Fibroblast of lung (primary cell): ENCODE results near the gene MAPK8IP1. TPM values are rescaled to one million over a fixed set of nuclear protein-coding genes. Genes with fewer than 3 reads are reported as not detected.

Experiments
- DNase-seq, 2 donors: peaks; one replicate each; pipeline versions ENCODE4 v3.0.0 to v3.0.0-alpha.2; 2010; ENCODE audit warnings: low read depth in 2 of 2
- H2AFZ ChIP-seq: 2 replicates; pipeline ENCODE4 v1.5.1; 2012; ENCODE audit warnings: low read length, control low read depth, inconsistent platforms
- H3K27ac ChIP-seq: 2 replicates; pipeline ENCODE4 v1.5.1; 2011; ENCODE audit warnings: low read length, control low read depth; ENCODE audit not compliant: insufficient read depth
- H3K27me3 ChIP-seq: 2 replicates; pipeline ENCODE4 v1.5.1; 2011; ENCODE audit warnings: mild to moderate bottlenecking, low read length; ENCODE audit not compliant: control insufficient read depth, insufficient read depth
- H3K36me3 ChIP-seq: 2 replicates; pipeline ENCODE4 v1.5.1; 2011; ENCODE audit warnings: low read length; ENCODE audit not compliant: control insufficient read depth, insufficient read depth
- H3K4me1 ChIP-seq: 2 replicates; pipeline ENCODE4 v1.5.1; 2011; ENCODE audit warnings: low read length; ENCODE audit not compliant: control insufficient read depth, insufficient read depth; ENCODE audit errors: extremely low read depth
- H3K4me2 ChIP-seq: 2 replicates; pipeline ENCODE4 v1.5.1; 2011; ENCODE audit warnings: low read length, control low read depth; ENCODE audit not compliant: insufficient read depth; ENCODE audit errors: extremely low read depth
- H3K4me3 ChIP-seq, 4 experiments: fragments of 200-600 bp in 1 of 4; sonication (generic) in 1 of 4; replicated peaks in 1 of 4; 2 replicates each; pipeline ENCODE4 v1.5.1; 2011 to 2016; ENCODE audit warnings: low read length in 4 of 4, low read depth in 3 of 4, mild to moderate bottlenecking in 3 of 4, control low read depth in 2 of 4, inconsistent platforms in 1 of 4, mixed read lengths in 1 of 4; ENCODE audit not compliant: insufficient read depth in 1 of 4; ENCODE audit errors: control extremely low read depth in 1 of 4
- H3K79me2 ChIP-seq: 2 replicates; pipeline ENCODE4 v1.5.1; 2012; ENCODE audit warnings: mild to moderate bottlenecking, low read length, inconsistent platforms; ENCODE audit not compliant: control insufficient read depth, insufficient read depth
- H3K9ac ChIP-seq: 2 replicates; pipeline ENCODE4 v1.5.1; 2011; ENCODE audit warnings: mild to moderate bottlenecking, low read length, control low read depth; ENCODE audit not compliant: insufficient read depth
- H3K9me3 ChIP-seq: 2 replicates; pipeline ENCODE4 v1.5.1; 2012; ENCODE audit warnings: low read depth, low read length; ENCODE audit not compliant: control insufficient read depth, insufficient read depth
- H4K20me1 ChIP-seq: 2 replicates; pipeline ENCODE4 v1.5.1; 2011; ENCODE audit warnings: low read length; ENCODE audit not compliant: control insufficient read depth, insufficient read depth; ENCODE audit errors: extremely low read depth
- CTCF ChIP-seq, 2 donors: IDR thresholded peaks in 1 of 2; conservative IDR thresholded peaks in 1 of 2; 1 replicate in 1 of 2; 2 replicates in 1 of 2; pipeline ENCODE4 v1.5.1; 2011 to 2012; ENCODE audit warnings: low read length in 2 of 2, control low read depth in 1 of 2, inconsistent platforms in 1 of 2, low read depth in 1 of 2, mild to moderate bottlenecking in 1 of 2
- EZH2 ChIP-seq: IDR thresholded peaks from 2 replicates; pipeline ENCODE4 v1.5.1; 2012; ENCODE audit warnings: low read length, control low read depth, mild to moderate bottlenecking; ENCODE audit errors: missing control alignments
- polyA plus RNA-seq, 2 donors: library from polyadenylated mRNA; depleted of rRNA in 1 of 2; stranded (reverse) in 1 of 2; unstranded in 1 of 2; fragments of >200 nt; gene quantifications; 2 replicates each; pipeline ENCODE4 v1.2.1, GENCODE V29; 2011 to 2012; ENCODE audit warnings: missing spikeins in 1 of 2
- total RNA-seq: library from RNA; depleted of rRNA; stranded (reverse); fragments of >200 nt; gene quantifications from 2 replicates; pipeline ENCODE4 v1.2.1, GENCODE V29; 2014

MAPK8IP1 gene
- total and polyA plus RNA-seq, 2 donors (not counting 1 experiment from before 2014, with no cell fraction given) = 3.8 to 6.6 TPM

- Histone ChIP-seq H4K20me1 (no peaks in the 10 kb centered on the region), H3K4me2 (peak overlapping the region; percentile 81), H2AFZ (no peak overlapping the region), H3K79me2 (no peaks in the 10 kb centered on the region), H3K4me1 (peaks cover 31% of the 10 kb centered on the region), H3K36me3 (peaks cover 23% of the 10 kb centered on the region), H3K27ac (peak overlapping the region; percentile 93), H3K27me3 (no peaks in the 10 kb centered on the region), H3K9me3 (no peaks in the 10 kb centered on the region), H3K9ac (peak overlapping the region; percentile 57), H3K4me3 (peak overlapping the region in 2 of 4 experiments; percentile 3 to 14)
- TF ChIP-seq EZH2 (no peak), CTCF (conservative IDR thresholded peaks at IDR 0.05 in 1 of 2, IDR thresholded peaks at IDR 0.05 in 1 of 2; ENCODE audit: low read depth in 1 of 2, low read length in 2 of 2) (no peak)
- peak; percentile 95 to 99 for DNase-seq
These were observed 25.8 kb upstream of the MAPK8IP1 start for GRCh38 chr11:45859661-45860140.

GRCh38 chr11:45860348-45860747 is 25.1 kb upstream of the MAPK8IP1 start:
- Histone ChIP-seq H3K27me3 (no peaks in the 10 kb centered on the region), H3K4me3 (no peak overlapping the region), H2AFZ (no peak overlapping the region), H3K4me1 (peaks cover 31% of the 10 kb centered on the region), H4K20me1 (no peaks in the 10 kb centered on the region), H3K36me3 (peaks cover 23% of the 10 kb centered on the region), H3K27ac (peak overlapping the region; percentile 93), H3K79me2 (no peaks in the 10 kb centered on the region), H3K9ac (peak overlapping the region; percentile 45), H3K9me3 (no peaks in the 10 kb centered on the region), H3K4me2 (peak overlapping the region; percentile 81)
- DNase-seq = no peak
- no peak for TF ChIP-seq EZH2
- TF ChIP-seq CTCF (conservative IDR thresholded peaks at IDR 0.05 in 1 of 2, IDR thresholded peaks at IDR 0.05 in 1 of 2; ENCODE audit: low read depth in 1 of 2, low read length in 2 of 2) = no peak

GRCh38 chr11:45860764-45861510 is 24.5 kb upstream of the MAPK8IP1 start:
- no peak overlapping the region for H3K4me2 ChIP-seq
- no peak overlapping the region for H3K9ac ChIP-seq
- peaks cover 24% of the 10 kb centered on the region for H3K36me3 ChIP-seq
- H3K4me3 ChIP-seq = no peak overlapping the region
- H2AFZ ChIP-seq = no peak overlapping the region
- H3K4me1 ChIP-seq = peaks cover 31% of the 10 kb centered on the region
- peak overlapping the region; percentile 93 for H3K27ac ChIP-seq
- TF ChIP-seq EZH2 (no peak), CTCF (conservative IDR thresholded peaks at IDR 0.05 in 1 of 2, IDR thresholded peaks at IDR 0.05 in 1 of 2; ENCODE audit: low read depth in 1 of 2, low read length in 2 of 2) (no peak)
- no peaks in the 10 kb centered on the region for H3K27me3 ChIP-seq
- no peaks in the 10 kb centered on the region for H3K9me3 ChIP-seq
- no peaks in the 10 kb centered on the region for H3K79me2 ChIP-seq
- no peaks in the 10 kb centered on the region for H4K20me1 ChIP-seq
- DNase-seq = no peak
